Ovary (tissue), 3 donors: ENCODE results near the gene MTCH1.

Source experiments
- CTCF ChIP-seq, 3 donors: fragments of 450-650 bp in 2 of 3; fragments of 200-600 bp in 1 of 3; IDR thresholded peaks; one replicate each; pipeline versions ENCODE4 v1.5.1 to v1.8.0; 2016 to 2022; ENCODE audit warnings: antibody characterized with exemption in 3 of 3, mild to moderate bottlenecking in 1 of 3
- POLR2A ChIP-seq: fragments of 450-650 bp; IDR thresholded peaks from one replicate; pipeline ENCODE4 v1.6.1; 2017; ENCODE audit warnings: antibody characterized with exemption, mild to moderate bottlenecking, moderate library complexity
- donor health status: DM: no; HTN: no; CAD: no.

GRCh38 chr6:36920546-36920945, 65.5 kb downstream of the MTCH1 start:
- TF ChIP-seq CTCF (IDR thresholded peaks at IDR 0.05) (no peak), POLR2A (no peak)
